Dedifferentiated amniotic fluid mesenchymal stem cell (primary cell): ENCODE measurements around the gene CD7.
A peak's percentile ranks its signal among the peaks of the same experiment; 100 is the strongest.

Experiments
- DNase-seq: peaks from one replicate; pipeline ENCODE4 v3.0.0-alpha.2; 2016; ENCODE audit errors: extremely low spot score

The CD7 gene

DNA sequence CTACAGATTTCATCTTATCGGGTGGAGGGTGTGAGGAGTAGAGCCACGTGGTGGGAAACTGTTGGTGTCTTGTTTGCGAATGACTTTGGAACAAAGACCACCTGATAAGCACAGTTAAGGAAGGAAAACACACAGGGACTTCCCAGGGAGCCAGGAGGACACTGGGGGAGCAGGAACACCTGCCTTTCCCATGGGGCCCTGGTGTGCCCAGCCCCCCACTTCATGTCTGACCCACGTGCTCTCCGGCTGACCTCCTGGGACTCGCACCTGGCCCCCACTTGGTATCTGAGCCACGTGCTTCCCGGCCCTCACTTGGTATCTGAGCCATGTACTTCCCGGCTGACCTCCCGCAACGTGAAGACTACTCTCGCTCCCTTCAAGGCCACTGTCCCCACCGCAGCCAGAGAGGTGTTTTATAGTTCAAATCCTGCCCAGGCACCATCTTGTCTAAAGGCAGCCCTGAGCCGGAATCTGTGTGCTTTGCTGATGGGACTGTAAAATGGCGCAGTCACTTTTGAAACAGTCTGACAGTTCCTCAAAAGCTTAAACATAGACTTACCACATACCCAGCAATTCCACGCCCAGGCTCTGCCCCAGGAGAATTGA lies 38.5 kb downstream of the CD7 start:
- DNase-seq = no peak

DNA sequence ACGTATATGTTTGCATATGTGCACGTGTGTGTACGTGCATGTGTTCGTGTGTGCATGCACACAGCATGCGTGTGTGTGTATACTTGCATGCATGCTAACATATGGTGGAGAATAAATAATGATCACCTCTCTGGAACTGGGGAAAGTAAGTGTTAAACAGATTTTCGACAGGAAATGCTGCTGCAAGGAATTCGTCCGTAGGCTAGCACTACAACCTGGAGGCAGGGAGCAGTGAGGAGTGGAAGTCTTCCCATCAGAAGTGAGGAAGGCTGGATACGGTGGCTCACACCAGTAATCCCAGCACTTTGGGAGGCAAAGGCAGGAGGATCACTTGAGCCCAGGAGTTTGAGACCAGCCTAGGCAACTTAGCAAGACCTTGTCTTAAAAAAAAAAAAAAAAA lies 39.1 kb downstream of the CD7 start:
- DNase-seq = no peak

DNA sequence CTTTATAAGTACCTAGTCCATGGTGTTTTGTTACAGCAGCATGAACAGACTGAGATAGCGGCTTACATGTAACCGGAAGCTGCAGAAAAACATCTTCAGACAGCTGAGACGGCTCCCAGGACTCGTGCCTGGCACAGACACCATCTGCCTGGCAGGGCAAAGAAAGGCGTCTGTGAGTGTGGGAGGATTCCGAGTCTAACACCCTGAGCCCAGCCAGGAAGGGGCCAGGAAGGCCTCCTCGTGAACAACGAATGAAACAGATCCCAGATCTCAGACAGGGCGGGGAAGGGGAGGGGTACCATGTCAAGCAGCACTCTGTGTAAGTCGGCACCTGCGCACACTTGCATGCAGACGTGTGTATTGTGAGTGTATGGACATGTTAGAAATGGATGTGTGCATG lies 39.6 kb downstream of the CD7 start:
- no peak for DNase-seq

- DNase-seq = no peak
These were observed 40.5 kb downstream of the CD7 start for GRCh38 chr17:82276938-82277337.

GRCh38 chr17:82275326-82275725 lies 42.1 kb downstream of the CD7 start:
- DNase-seq = no peak

GRCh38 chr17:82274134-82275020 lies 43.0 kb downstream of the CD7 start:
- no peak for DNase-seq

- peak; percentile 81 for DNase-seq
These were observed 43.9 kb downstream of the CD7 start, which contains the start of gene CSNK1D for GRCh38 chr17:82273327-82274133. TSS of gene CSNK1D (minus strand) at chr17:82273700. CDS start at chr17:82273381, 319 bp downstream.

GRCh38 chr17:82272495-82273326 lies 44.7 kb downstream of the CD7 start:
- DNase-seq = no peak

DNA sequence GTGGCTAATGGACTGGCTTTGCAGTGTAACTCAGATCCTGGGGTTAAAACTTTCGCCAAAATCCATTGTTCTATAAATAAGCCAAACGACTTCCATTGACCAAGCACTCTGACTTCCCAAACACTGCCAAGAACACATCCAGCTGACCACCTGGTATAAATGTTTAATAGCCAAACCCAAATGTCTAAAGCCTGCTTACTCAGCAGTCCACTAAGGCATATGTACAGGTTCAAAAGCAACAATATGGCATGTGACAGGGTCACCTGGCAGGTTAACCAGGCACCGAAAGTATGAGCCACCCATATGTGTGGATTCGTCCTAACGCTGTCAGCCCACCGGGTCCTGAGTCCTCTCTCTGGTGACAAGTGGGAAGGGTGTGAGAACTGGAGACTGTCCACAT lies 46.0 kb downstream of the CD7 start:
- DNase-seq = no peak

DNA sequence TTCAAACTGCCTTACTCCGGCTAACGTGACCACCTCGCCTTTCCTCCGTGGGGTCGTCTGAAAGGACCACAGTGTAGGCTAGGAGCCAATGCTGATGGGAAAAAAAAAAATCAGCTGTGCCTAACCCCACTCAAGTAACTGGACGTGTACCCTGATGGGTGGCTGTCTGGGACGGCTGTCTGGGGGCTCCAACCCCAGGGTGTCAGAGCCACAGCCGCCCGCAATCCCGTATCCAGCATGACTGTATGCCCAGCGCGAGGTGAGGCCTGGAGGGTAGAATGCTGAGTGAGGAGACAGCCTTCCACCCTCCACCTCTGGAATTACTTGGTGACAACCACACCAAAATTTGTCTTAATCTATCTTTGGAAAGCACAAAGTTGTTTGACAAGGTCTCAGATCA lies 46.8 kb downstream of the CD7 start:
- no peak for DNase-seq

DNA sequence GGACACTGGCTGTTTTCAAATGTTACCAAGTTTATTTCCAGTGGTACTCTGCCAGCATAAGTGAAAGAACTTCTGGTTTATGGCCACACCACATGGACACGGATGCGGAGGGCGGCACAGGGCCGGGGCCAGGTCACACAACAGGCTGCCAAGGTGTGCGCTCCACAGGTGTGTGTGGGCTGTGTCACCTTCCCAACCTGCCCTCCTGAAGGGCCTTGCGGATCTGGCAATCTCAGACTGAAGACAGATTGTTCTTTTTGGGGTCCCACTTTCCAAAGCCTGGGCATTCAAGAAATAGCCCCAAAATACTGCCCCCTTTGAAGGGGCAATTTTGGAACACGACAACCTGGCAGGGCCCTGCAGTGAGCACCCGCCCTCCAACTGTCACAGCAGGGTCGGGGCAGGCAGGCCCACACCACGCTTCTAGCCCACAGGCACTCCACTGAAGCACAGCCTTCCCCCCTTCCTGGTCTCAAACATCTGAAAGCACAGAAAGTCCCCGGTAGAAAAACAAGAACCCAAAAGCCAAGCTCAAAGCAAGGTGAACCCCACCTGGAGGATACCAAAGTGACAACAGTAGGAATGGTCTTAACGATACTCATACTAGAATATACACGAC lies 47.4 kb downstream of the CD7 start:
- DNase-seq = no peak

- DNase-seq = no peak
These were observed 48.1 kb downstream of the CD7 start for GRCh38 chr17:82269138-82269881.

GRCh38 chr17:82267575-82268379 lies 49.6 kb downstream of the CD7 start:
- peak; percentile 94 for DNase-seq

DNA sequence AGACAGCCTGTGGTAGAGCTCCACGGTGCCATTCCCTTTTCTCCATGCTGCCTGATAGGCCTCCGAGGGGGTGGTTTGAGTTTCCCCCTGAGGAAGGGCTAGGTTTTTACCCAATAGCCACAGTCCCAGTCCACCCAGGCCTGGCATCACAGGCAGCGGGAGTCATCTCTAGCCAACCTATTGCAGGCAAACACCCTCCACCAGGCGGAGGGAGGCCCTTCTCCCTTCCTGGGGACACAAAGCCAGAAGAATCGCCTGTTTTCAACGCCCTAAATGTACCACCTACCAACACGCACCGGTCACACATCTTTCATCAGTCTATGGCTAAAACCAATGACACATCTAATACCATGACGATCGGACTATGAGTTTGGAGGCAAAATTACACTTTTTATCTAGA lies 51.3 kb downstream of the CD7 start:
- DNase-seq = no peak
